ENCODE data around the gene TCN2.
A peak's percentile ranks its signal among the peaks of the same experiment; 100 is the strongest.
"Not testable (repeated sequence)": the region's sequence is repeated elsewhere in the genome, so short reads cannot be mapped to it uniquely, and the experiment has no call there.

The TCN2 gene

DNA sequence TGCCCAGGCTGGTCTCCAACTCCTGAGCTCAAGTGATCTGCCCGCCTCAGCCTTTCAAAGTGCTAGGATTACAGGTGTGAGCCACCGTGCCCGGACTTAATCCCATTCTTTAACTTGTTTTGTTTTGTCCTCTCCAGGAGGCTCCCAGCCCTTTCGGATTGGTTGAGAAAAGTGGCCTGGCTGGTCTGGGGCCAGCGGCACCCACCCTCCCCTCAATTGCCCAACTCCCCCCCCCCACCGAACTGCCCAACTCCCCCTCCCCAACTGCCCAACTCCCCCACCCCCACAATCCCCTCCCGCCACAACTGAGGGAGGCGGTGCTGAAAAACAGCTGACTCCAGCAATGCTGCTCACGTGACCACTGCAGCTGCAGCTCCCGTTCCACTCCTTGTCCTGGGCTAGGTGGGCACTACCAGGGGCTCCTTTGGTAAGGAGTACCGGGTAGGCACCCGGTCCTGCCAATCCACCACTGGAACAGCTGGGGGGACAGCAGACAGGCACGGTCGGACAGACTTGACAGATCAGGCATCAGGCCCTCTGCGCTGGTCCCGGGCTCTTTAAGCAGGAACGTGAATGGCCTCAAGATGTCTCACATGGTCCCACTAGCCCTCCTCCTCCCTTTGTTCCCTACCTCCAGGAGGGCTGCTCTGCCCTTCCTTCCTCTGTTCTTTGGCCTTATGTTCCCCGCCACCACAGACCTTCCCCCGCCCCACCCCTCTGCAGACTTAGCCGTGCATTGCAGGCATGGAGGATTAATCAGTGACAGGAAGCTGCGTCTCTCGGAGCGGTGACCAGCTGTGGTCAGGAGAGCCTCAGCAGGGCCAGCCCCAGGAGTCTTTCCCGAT, at the start of gene TCN2:
TSS of gene TCN2 (plus strand) at position 720 of the 845 bp plus-strand sequence. CDS start 158 bp downstream, outside the sequence.
- peaks cover 72% of the 10 kb centered on the region for H3K4me1 ChIP-seq (ENCODE audit: low read depth, poor library complexity, severe bottlenecking)
- peak within 1 kb of the TSS; percentile 75 for H2AFZ ChIP-seq (ENCODE audit: low read depth)
- H3K27ac ChIP-seq: peak within 1 kb of the TSS; percentile 83
- TF ChIP-seq, protein P1, sequence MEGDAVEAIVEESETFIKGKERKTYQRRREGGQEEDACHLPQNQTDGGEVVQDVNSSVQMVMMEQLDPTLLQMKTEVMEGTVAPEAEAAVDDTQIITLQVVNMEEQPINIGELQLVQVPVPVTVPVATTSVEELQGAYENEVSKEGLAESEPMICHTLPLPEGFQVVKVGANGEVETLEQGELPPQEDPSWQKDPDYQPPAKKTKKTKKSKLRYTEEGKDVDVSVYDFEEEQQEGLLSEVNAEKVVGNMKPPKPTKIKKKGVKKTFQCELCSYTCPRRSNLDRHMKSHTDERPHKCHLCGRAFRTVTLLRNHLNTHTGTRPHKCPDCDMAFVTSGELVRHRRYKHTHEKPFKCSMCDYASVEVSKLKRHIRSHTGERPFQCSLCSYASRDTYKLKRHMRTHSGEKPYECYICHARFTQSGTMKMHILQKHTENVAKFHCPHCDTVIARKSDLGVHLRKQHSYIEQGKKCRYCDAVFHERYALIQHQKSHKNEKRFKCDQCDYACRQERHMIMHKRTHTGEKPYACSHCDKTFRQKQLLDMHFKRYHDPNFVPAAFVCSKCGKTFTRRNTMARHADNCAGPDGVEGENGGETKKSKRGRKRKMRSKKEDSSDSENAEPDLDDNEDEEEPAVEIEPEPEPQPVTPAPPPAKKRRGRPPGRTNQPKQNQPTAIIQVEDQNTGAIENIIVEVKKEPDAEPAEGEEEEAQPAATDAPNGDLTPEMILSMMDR (conservative IDR thresholded peaks at IDR 0.05; ENCODE audit: low read depth, low read length): no peak
- peak within 1 kb of the TSS; percentile 62 for H3K9ac ChIP-seq
- H3K4me3 ChIP-seq (IDR thresholded peaks at IDR 0.05; ENCODE audit: insufficient read depth, low read depth, low read length): no peak within 1 kb of the TSS
- H3K27me3 ChIP-seq (ENCODE audit: insufficient read depth, low read depth): no peaks in the 10 kb centered on the region
- H3K4me2 ChIP-seq: peak within 1 kb of the TSS; percentile 81
- H3K36me3 ChIP-seq (ENCODE audit: insufficient read depth): no peaks in the 10 kb centered on the region
- H3K79me2 ChIP-seq (ENCODE audit: insufficient read depth, low read depth): peaks cover 5% of the 10 kb centered on the region; the same call in 1 of the 2 replicates
- H4K20me1 ChIP-seq (ENCODE audit: insufficient read depth): no peaks in the 10 kb centered on the region

DNA sequence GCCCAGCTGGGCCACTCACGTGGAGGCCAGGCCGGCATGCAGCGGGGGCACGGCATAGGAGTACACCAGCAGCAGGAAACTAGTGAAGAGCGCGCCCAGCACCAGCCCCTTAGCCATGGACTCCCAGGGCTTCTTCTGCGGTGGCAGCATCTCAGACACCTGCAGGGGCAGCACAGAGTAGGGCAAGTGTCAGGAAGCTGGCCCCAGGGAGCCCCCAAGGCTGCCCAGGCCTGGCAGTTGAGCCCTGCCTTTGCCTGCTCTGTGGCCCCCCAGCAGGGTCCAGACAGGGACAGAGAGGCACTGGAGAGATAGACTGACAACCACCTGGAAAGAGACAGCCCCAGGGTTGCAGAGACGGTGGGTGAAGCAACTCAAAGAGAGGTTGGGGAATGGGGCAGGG, 49.7 kb upstream of the TCN2 start:
- H4K20me1 ChIP-seq (ENCODE audit: insufficient read depth): no peaks in the 10 kb centered on the region
- no peaks in the 10 kb centered on the region for H3K36me3 ChIP-seq (ENCODE audit: insufficient read depth)
- H3K4me1 ChIP-seq (ENCODE audit: low read depth, poor library complexity, severe bottlenecking): no peaks in the 10 kb centered on the region
- H2AFZ ChIP-seq (ENCODE audit: low read depth): no peak overlapping the region
- no peaks in the 10 kb centered on the region for H3K27me3 ChIP-seq (ENCODE audit: insufficient read depth, low read depth)
- H3K27ac ChIP-seq: no peak overlapping the region
- H3K79me2 ChIP-seq (ENCODE audit: insufficient read depth, low read depth): no peaks in the 10 kb centered on the region
- no peak overlapping the region for H3K4me2 ChIP-seq
- H3K4me3 ChIP-seq (IDR thresholded peaks at IDR 0.05; ENCODE audit: insufficient read depth, low read depth, low read length): no peak overlapping the region
- TF ChIP-seq, protein P1 (conservative IDR thresholded peaks at IDR 0.05; ENCODE audit: low read depth, low read length): no peak
- no peak overlapping the region for H3K9ac ChIP-seq

DNA sequence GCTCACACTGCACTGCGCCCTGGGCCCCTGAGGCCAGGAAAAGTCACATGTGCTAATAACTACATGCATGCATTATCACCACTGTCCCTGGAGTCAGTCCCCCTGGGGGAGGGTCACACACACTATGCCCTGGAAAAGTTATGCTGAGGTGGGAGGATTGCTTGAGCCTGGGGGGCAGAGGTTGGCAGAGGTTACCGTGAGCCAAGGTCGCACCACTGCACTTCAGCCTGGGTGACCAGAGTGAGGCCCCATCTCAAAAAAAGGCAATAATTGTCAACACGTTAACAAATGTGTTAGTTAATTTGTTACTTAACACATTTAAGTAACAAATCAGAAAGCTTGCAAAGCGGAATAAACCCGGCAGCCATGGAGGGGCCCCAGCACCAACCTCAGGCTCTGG, 47.1 kb upstream of the TCN2 start:
- TF ChIP-seq, protein P1 (conservative IDR thresholded peaks at IDR 0.05; ENCODE audit: low read depth, low read length): no peak
- Histone ChIP-seq H4K20me1 (ENCODE audit: insufficient read depth) (no peaks in the 10 kb centered on the region), H3K27ac (no peak overlapping the region), H3K4me2 (no peak overlapping the region), H3K9ac (no peak overlapping the region), H3K36me3 (ENCODE audit: insufficient read depth) (no peaks in the 10 kb centered on the region), H3K79me2 (ENCODE audit: insufficient read depth, low read depth) (no peaks in the 10 kb centered on the region), H3K4me1 (ENCODE audit: low read depth, poor library complexity, severe bottlenecking) (no peaks in the 10 kb centered on the region), H3K27me3 (ENCODE audit: insufficient read depth, low read depth) (no peaks in the 10 kb centered on the region), H2AFZ (ENCODE audit: low read depth) (no peak overlapping the region), H3K4me3 (IDR thresholded peaks at IDR 0.05; ENCODE audit: insufficient read depth, low read depth, low read length) (no peak overlapping the region)

DNA sequence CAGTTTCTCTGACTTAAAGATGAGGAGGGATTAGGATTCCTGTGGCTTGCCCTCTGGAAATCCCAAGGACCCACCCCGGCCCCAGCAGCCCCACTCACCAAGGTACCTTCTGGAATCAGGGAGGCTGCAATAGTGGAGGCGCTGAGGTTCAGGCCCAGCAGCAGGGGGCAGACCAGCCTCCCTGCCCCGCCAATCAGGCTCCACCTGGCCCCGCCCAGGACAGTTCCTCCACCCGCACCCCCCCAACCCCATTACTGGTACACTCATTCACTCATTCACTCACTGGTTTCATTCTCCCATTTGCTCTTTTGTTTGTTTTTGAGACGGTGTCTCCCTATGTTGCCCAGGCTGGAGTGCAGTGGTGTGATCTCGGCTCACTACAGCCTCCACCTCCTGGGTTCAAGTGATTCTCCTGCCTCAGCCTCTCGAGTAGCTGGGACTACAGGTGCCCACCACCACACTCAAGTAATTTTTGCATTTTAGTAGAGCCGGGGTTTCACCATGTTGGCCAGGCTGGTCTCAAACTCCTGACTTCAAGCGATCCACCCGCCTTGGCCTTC, 46.3 kb upstream of the TCN2 start:
- not testable (repeated sequence) for H3K9ac ChIP-seq; H3K36me3 ChIP-seq (ENCODE audit: insufficient read depth); H3K27me3 ChIP-seq (ENCODE audit: insufficient read depth, low read depth); H3K4me3 ChIP-seq (IDR thresholded peaks at IDR 0.05; ENCODE audit: insufficient read depth, low read depth, low read length); H2AFZ ChIP-seq (ENCODE audit: low read depth); H3K4me2 ChIP-seq; H4K20me1 ChIP-seq (ENCODE audit: insufficient read depth); H3K27ac ChIP-seq; H3K79me2 ChIP-seq (ENCODE audit: insufficient read depth, low read depth); H3K4me1 ChIP-seq (ENCODE audit: low read depth, poor library complexity, severe bottlenecking)
- TF ChIP-seq, protein P1 (conservative IDR thresholded peaks at IDR 0.05; ENCODE audit: low read depth, low read length): peak; percentile 34
